Measurements from ENCODE around the gene HBA1.
"Not testable (repeated sequence)": the region's sequence is repeated elsewhere in the genome, so short reads cannot be mapped to it uniquely, and the experiment has no call there.

Gene HBA1

GRCh38 chr16:154217-155030, 22.1 kb upstream of the HBA1 start:
- ATAC-seq (ENCODE audit: low read depth) (peak; percentile 62), DNase-seq (ENCODE audit: low spot score) (no peak)
- Histone ChIP-seq H3K4me1 (ENCODE audit: insufficient read depth, poor library complexity, severe bottlenecking) (no peaks in the 10 kb centered on the region), H3K27ac (ENCODE audit: poor library complexity, severe bottlenecking) (no peak overlapping the region), H3K4me3 (ENCODE audit: severe bottlenecking) (peak overlapping the region; percentile 39), H3K9me3 (ENCODE audit: severe bottlenecking) (no peaks in the 10 kb centered on the region), H3K27me3 (ENCODE audit: insufficient read depth, poor library complexity, severe bottlenecking) (no peaks in the 10 kb centered on the region), H3K36me3 (ENCODE audit: low read depth) (no peaks in the 10 kb centered on the region)
- TF ChIP-seq, protein P1, sequence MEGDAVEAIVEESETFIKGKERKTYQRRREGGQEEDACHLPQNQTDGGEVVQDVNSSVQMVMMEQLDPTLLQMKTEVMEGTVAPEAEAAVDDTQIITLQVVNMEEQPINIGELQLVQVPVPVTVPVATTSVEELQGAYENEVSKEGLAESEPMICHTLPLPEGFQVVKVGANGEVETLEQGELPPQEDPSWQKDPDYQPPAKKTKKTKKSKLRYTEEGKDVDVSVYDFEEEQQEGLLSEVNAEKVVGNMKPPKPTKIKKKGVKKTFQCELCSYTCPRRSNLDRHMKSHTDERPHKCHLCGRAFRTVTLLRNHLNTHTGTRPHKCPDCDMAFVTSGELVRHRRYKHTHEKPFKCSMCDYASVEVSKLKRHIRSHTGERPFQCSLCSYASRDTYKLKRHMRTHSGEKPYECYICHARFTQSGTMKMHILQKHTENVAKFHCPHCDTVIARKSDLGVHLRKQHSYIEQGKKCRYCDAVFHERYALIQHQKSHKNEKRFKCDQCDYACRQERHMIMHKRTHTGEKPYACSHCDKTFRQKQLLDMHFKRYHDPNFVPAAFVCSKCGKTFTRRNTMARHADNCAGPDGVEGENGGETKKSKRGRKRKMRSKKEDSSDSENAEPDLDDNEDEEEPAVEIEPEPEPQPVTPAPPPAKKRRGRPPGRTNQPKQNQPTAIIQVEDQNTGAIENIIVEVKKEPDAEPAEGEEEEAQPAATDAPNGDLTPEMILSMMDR (IDR thresholded peaks at IDR 0.05; ENCODE audit: poor library complexity, severe bottlenecking): no peak

- ATAC-seq (ENCODE audit: low read depth) (no peak), DNase-seq (ENCODE audit: low spot score) (no peak)
- H3K9me3 ChIP-seq (ENCODE audit: severe bottlenecking): no peaks in the 10 kb centered on the region
- H3K4me1 ChIP-seq (ENCODE audit: insufficient read depth, poor library complexity, severe bottlenecking): no peaks in the 10 kb centered on the region
- H3K4me3 ChIP-seq (ENCODE audit: severe bottlenecking): peak overlapping the region; percentile 39
- H3K27ac ChIP-seq (ENCODE audit: poor library complexity, severe bottlenecking): no peak overlapping the region
- no peaks in the 10 kb centered on the region for H3K27me3 ChIP-seq (ENCODE audit: insufficient read depth, poor library complexity, severe bottlenecking)
- TF ChIP-seq, protein P1 (IDR thresholded peaks at IDR 0.05; ENCODE audit: poor library complexity, severe bottlenecking): no peak
- no peaks in the 10 kb centered on the region for H3K36me3 ChIP-seq (ENCODE audit: low read depth)
Measured at GRCh38 chr16:155031-155398, 21.5 kb upstream of the HBA1 start.

DNA sequence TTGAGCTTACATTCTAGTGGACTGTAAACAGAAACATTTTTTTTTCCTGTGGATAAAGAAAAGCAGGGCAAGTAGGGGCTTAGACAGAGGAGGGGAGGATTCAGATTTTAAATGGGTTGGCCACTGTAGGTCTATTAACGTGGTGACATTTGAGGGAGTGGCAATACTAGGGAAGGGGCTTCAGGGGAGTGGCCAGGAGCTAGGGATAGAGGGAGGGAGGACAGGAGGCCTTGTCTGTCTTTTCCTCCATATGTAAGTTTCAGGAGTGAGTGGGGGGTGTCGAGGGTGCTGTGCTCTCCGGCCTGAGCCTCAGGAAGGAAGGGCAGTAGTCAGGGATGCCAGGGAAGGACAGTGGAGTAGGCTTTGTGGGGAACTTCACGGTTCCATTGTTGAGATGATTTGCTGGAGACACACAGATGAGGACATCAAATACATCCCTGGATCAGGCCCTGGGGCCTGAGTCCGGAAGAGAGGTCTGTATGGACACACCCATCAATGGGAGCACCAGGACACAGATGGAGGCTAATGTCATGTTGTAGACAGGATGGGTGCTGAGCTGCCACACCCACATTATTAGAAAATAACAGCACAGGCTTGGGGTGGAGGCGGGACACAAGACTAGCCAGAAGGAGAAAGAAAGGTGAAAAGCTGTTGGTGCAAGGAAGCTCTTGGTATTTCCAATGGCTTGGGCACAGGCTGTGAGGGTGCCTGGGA, 17.2 kb upstream of the HBA1 start:
- no peak overlapping the region for H3K27ac ChIP-seq (ENCODE audit: poor library complexity, severe bottlenecking)
- H3K4me1 ChIP-seq (ENCODE audit: insufficient read depth, poor library complexity, severe bottlenecking): no peaks in the 10 kb centered on the region
- TF ChIP-seq, protein P1 (IDR thresholded peaks at IDR 0.05; ENCODE audit: poor library complexity, severe bottlenecking): no peak
- no peaks in the 10 kb centered on the region for H3K36me3 ChIP-seq (ENCODE audit: low read depth)
- H3K9me3 ChIP-seq (ENCODE audit: severe bottlenecking): no peaks in the 10 kb centered on the region
- H3K27me3 ChIP-seq (ENCODE audit: insufficient read depth, poor library complexity, severe bottlenecking): no peaks in the 10 kb centered on the region
- peak; percentile 15; the same call in 1 of the 3 replicates for ATAC-seq (ENCODE audit: low read depth)
- DNase-seq (ENCODE audit: low spot score): no peak
- H3K4me3 ChIP-seq (ENCODE audit: severe bottlenecking): no peak overlapping the region

GRCh38 chr16:160242-160641, 16.2 kb upstream of the HBA1 start:
- H3K27ac ChIP-seq (ENCODE audit: poor library complexity, severe bottlenecking); H3K27me3 ChIP-seq (ENCODE audit: insufficient read depth, poor library complexity, severe bottlenecking); H3K36me3 ChIP-seq (ENCODE audit: low read depth); H3K9me3 ChIP-seq (ENCODE audit: severe bottlenecking); H3K4me1 ChIP-seq (ENCODE audit: insufficient read depth, poor library complexity, severe bottlenecking); H3K4me3 ChIP-seq (ENCODE audit: severe bottlenecking); DNase-seq (ENCODE audit: low spot score); ATAC-seq (ENCODE audit: low read depth): not testable (repeated sequence)

- no peaks in the 10 kb centered on the region for H3K9me3 ChIP-seq (ENCODE audit: severe bottlenecking)
- ATAC-seq (ENCODE audit: low read depth) (no peak), DNase-seq (ENCODE audit: low spot score) (no peak)
- TF ChIP-seq, protein P1 (IDR thresholded peaks at IDR 0.05; ENCODE audit: poor library complexity, severe bottlenecking): no peak
- H3K36me3 ChIP-seq (ENCODE audit: low read depth): no peaks in the 10 kb centered on the region
- no peak overlapping the region for H3K27ac ChIP-seq (ENCODE audit: poor library complexity, severe bottlenecking)
- H3K4me3 ChIP-seq (ENCODE audit: severe bottlenecking): no peak overlapping the region
- H3K4me1 ChIP-seq (ENCODE audit: insufficient read depth, poor library complexity, severe bottlenecking): no peaks in the 10 kb centered on the region
- peaks cover 9% of the 10 kb centered on the region for H3K27me3 ChIP-seq (ENCODE audit: insufficient read depth, poor library complexity, severe bottlenecking)
Measured at GRCh38 chr16:160691-161190, 15.7 kb upstream of the HBA1 start.
